ENCODE results near the gene SLCO4C1.
A peak's percentile ranks its signal among the peaks of the same experiment; 100 is the strongest.
"Not testable (repeated sequence)": the region's sequence is repeated elsewhere in the genome, so short reads cannot be mapped to it uniquely, and the experiment has no call there.

The SLCO4C1 gene

GRCh38 chr5:102296178-102296817 lies at the start of gene SLCO4C1:
TSS of gene SLCO4C1 (minus strand) at chr5:102296284. CDS start at chr5:102296262, 22 bp downstream.
- in situ Hi-C loops (cut with HindIII; ENCODE audit: low pct_unique_long_range_greater_than_20kb, low sequenced_read_pairs), result no loop called here
- no peak for TF ChIP-seq JUND (IDR thresholded peaks at IDR 0.05; ENCODE audit: low read depth)
- peak; percentile 37 to 62 for DNase-seq (ENCODE audit: low read depth in 1 of 2, low spot score in 1 of 2)

GRCh38 chr5:102341681-102342288 lies 45.7 kb upstream of the SLCO4C1 start:
- no peak for TF ChIP-seq JUND (IDR thresholded peaks at IDR 0.05; ENCODE audit: low read depth)
- in situ Hi-C loops (cut with HindIII; ENCODE audit: low pct_unique_long_range_greater_than_20kb, low sequenced_read_pairs), result no loop called here
- no peak for DNase-seq (ENCODE audit: low read depth in 1 of 2, low spot score in 1 of 2)

- DNase-seq (ENCODE audit: low read depth in 1 of 2, low spot score in 1 of 2), result no peak
- no peak for TF ChIP-seq JUND (IDR thresholded peaks at IDR 0.05; ENCODE audit: low read depth)
- in situ Hi-C loops (cut with HindIII; ENCODE audit: low pct_unique_long_range_greater_than_20kb, low sequenced_read_pairs), result no loop called here
Measured at GRCh38 chr5:102324714-102325113, 28.6 kb upstream of the SLCO4C1 start.

- in situ Hi-C loops (cut with HindIII; ENCODE audit: low pct_unique_long_range_greater_than_20kb, low sequenced_read_pairs); DNase-seq (ENCODE audit: low read depth in 1 of 2, low spot score in 1 of 2): not testable (repeated sequence)
Measured at GRCh38 chr5:102318801-102319200, 22.7 kb upstream of the SLCO4C1 start.

GRCh38 chr5:102314328-102314727 lies 18.2 kb upstream of the SLCO4C1 start:
- TF ChIP-seq JUND (IDR thresholded peaks at IDR 0.05; ENCODE audit: low read depth), result no peak
- peak in 1 of 2 experiments; percentile 7 for DNase-seq (ENCODE audit: low read depth in 1 of 2, low spot score in 1 of 2)
- in situ Hi-C loops (cut with HindIII; ENCODE audit: low pct_unique_long_range_greater_than_20kb, low sequenced_read_pairs), result no loop called here

GRCh38 chr5:102313912-102314311 lies 17.8 kb upstream of the SLCO4C1 start:
- in situ Hi-C loops (cut with HindIII; ENCODE audit: low pct_unique_long_range_greater_than_20kb, low sequenced_read_pairs), result no loop called here
- DNase-seq (ENCODE audit: low read depth in 1 of 2, low spot score in 1 of 2), result no peak

GRCh38 chr5:102312586-102313370 lies 16.7 kb upstream of the SLCO4C1 start:
- DNase-seq (ENCODE audit: low read depth in 1 of 2, low spot score in 1 of 2), result no peak
- TF ChIP-seq JUND (IDR thresholded peaks at IDR 0.05; ENCODE audit: low read depth), result no peak
- in situ Hi-C loops (cut with HindIII; ENCODE audit: low pct_unique_long_range_greater_than_20kb, low sequenced_read_pairs), result no loop called here

More at GRCh38 chr5:102313912-102314311, 17.8 kb upstream of the SLCO4C1 start:
- TF ChIP-seq JUND (IDR thresholded peaks at IDR 0.05; ENCODE audit: low read depth), result no peak

- TF ChIP-seq JUND (IDR thresholded peaks at IDR 0.05; ENCODE audit: low read depth), result no peak
- in situ Hi-C loops (cut with HindIII; ENCODE audit: low pct_unique_long_range_greater_than_20kb, low sequenced_read_pairs), result no loop called here
- DNase-seq (ENCODE audit: low read depth in 1 of 2, low spot score in 1 of 2), result no peak
Measured at GRCh38 chr5:102309586-102309985, 13.5 kb upstream of the SLCO4C1 start.

GRCh38 chr5:102307232-102307631 lies 11.1 kb upstream of the SLCO4C1 start:
- no peak for DNase-seq (ENCODE audit: low read depth in 1 of 2, low spot score in 1 of 2)
- no peak for TF ChIP-seq JUND (IDR thresholded peaks at IDR 0.05; ENCODE audit: low read depth)

GRCh38 chr5:102306121-102306520 lies 10.0 kb upstream of the SLCO4C1 start:
- DNase-seq (ENCODE audit: low read depth in 1 of 2, low spot score in 1 of 2), result no peak
- TF ChIP-seq JUND (IDR thresholded peaks at IDR 0.05; ENCODE audit: low read depth), result no peak
- in situ Hi-C loops (cut with HindIII; ENCODE audit: low pct_unique_long_range_greater_than_20kb, low sequenced_read_pairs), result no loop called here

More at GRCh38 chr5:102307232-102307631, 11.1 kb upstream of the SLCO4C1 start:
- in situ Hi-C loops (cut with HindIII; ENCODE audit: low pct_unique_long_range_greater_than_20kb, low sequenced_read_pairs), result no loop called here

- no peak for TF ChIP-seq JUND (IDR thresholded peaks at IDR 0.05; ENCODE audit: low read depth)
- no peak for DNase-seq (ENCODE audit: low read depth in 1 of 2, low spot score in 1 of 2)
- in situ Hi-C loops (cut with HindIII; ENCODE audit: low pct_unique_long_range_greater_than_20kb, low sequenced_read_pairs), result no loop called here
Measured at GRCh38 chr5:102295534-102296177, 428 bp downstream of the SLCO4C1 start.

- in situ Hi-C loops (cut with HindIII; ENCODE audit: low pct_unique_long_range_greater_than_20kb, low sequenced_read_pairs), result no loop called here
- TF ChIP-seq JUND (IDR thresholded peaks at IDR 0.05; ENCODE audit: low read depth), result no peak
- no peak for DNase-seq (ENCODE audit: low read depth in 1 of 2, low spot score in 1 of 2)
Measured at GRCh38 chr5:102294886-102295395, 1.1 kb downstream of the SLCO4C1 start.

Measured in T47D (cell line).